ENCODE results near the gene CTSC. TPM values are rescaled to one million over a fixed set of nuclear protein-coding genes. Genes with fewer than 3 reads are reported as not detected.
A peak's percentile ranks its signal among the peaks of the same experiment; 100 is the strongest.

Gene CTSC
- total RNA-seq, 1 experiment from 2014 or later, result 269 TPM

DNA sequence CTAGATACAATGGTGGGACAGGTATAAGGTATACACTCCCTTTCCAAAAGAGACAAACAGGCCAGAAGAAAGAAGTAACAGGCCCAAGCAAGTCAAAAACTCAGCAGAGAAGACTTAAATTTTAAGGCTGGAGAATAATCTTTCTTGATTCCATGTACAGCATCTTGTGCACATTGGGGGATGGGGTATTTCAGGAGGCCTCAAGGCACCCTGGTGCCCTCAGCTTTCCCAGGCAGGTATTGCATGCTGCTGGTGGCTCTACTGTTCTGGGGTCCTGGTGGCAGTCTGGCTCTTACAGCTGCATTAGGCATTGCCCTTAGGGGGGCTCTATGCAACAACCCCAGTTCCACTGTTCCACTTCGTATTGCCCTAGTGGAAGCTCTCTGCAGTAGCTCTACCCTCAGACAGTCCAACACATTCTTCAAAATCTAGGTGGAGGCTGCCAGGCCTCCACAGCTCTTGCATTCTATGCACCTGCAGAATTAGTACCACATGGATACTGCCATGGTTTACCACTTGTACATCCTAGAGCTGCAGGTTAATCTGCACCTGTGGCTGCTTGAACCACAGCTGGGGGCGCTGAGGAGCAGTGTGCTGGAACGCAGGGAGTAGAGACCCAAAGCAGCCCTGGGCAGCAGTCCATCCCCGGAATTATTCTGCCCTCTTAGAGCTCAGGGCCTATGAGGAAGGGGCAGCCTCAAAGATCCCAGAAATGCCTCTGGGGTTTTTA, 4.2 kb upstream of the CTSC start:
- no peaks in the 10 kb centered on the region for H3K36me3 Mint-ChIP-seq
- no peak overlapping the region for H3K27ac Mint-ChIP-seq
- H3K27me3 Mint-ChIP-seq (ENCODE audit: low read depth), result no peaks in the 10 kb centered on the region
- CTCF ChIA-PET, result interaction anchor here (0.5 to 1.7 kb wide), 36 partner anchors 9 to 238 kb away, joined by 3 to 10 read pairs (median 4); no protein-coding TSS in a partner anchor
- no peak overlapping the region for H3K4me3 Mint-ChIP-seq
- H3K9me3 Mint-ChIP-seq, result no peaks in the 10 kb centered on the region
- DNase-seq (ENCODE audit: low spot score) (peak; percentile 76), ATAC-seq (peak; percentile 80)
- H3K4me1 Mint-ChIP-seq, result peaks cover 23% of the 10 kb centered on the region
- POLR2A ChIA-PET, result interaction anchor here (0.6 kb wide), 1 partner anchor 25 kb away, joined by 3 read pairs; no protein-coding TSS in a partner anchor
- no peak for TF ChIP-seq ZNF138 (CRISPR knock-in tag; conservative IDR thresholded peaks at IDR 0.05)
- TF ChIP-seq GABPB1 (CRISPR knock-in tag; IDR thresholded peaks at IDR 0.05), result no peak
- TF ChIP-seq, protein P1, sequence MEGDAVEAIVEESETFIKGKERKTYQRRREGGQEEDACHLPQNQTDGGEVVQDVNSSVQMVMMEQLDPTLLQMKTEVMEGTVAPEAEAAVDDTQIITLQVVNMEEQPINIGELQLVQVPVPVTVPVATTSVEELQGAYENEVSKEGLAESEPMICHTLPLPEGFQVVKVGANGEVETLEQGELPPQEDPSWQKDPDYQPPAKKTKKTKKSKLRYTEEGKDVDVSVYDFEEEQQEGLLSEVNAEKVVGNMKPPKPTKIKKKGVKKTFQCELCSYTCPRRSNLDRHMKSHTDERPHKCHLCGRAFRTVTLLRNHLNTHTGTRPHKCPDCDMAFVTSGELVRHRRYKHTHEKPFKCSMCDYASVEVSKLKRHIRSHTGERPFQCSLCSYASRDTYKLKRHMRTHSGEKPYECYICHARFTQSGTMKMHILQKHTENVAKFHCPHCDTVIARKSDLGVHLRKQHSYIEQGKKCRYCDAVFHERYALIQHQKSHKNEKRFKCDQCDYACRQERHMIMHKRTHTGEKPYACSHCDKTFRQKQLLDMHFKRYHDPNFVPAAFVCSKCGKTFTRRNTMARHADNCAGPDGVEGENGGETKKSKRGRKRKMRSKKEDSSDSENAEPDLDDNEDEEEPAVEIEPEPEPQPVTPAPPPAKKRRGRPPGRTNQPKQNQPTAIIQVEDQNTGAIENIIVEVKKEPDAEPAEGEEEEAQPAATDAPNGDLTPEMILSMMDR (IDR thresholded peaks at IDR 0.05), result peak; percentile 40
- TF ChIP-seq PRRX2 (CRISPR knock-in tag; IDR thresholded peaks at IDR 0.05), result no peak

DNA sequence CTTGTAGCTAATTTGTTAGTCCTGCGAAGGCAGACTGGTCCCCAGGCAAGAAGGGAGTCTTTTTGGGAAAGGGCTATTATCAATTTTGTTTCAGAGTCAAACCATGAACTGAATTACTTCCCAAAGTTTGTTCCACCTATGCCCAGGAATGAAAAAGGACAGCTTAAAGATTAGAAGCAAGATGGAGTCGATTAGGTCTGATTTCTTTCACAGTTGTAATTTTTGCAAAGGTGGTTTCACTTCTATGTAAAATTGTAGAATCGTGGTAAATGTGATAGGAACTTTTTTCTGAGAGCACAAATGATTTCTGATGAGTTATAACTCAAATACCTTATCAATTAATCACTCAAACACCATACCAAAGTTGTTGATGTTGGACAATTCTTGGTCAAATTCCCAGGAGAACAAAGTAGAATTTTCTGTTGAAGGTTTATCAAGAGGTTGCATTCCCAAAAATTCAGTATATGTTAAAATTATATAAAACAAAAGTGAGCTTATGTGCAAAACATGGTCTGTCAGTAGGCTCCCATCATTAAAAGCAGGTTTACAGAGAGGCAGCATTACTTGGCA, 2.9 kb upstream of the CTSC start:
- peaks cover 28% of the 10 kb centered on the region for H3K4me1 Mint-ChIP-seq
- TF ChIP-seq ZNF121 (CRISPR knock-in tag; IDR thresholded peaks at IDR 0.05), result no peak
- no peaks in the 10 kb centered on the region for H3K27me3 Mint-ChIP-seq (ENCODE audit: low read depth)
- ChIA-PET POLR2A (no interaction called here), CTCF (no interaction called here)
- DNase-seq (ENCODE audit: low spot score), result no peak
- no peak overlapping the region for H3K4me3 Mint-ChIP-seq
- H3K9me3 Mint-ChIP-seq, result no peaks in the 10 kb centered on the region
- peaks cover 5% of the 10 kb centered on the region for H3K36me3 Mint-ChIP-seq
- ATAC-seq, result no peak
- no peak overlapping the region for H3K27ac Mint-ChIP-seq

DNA sequence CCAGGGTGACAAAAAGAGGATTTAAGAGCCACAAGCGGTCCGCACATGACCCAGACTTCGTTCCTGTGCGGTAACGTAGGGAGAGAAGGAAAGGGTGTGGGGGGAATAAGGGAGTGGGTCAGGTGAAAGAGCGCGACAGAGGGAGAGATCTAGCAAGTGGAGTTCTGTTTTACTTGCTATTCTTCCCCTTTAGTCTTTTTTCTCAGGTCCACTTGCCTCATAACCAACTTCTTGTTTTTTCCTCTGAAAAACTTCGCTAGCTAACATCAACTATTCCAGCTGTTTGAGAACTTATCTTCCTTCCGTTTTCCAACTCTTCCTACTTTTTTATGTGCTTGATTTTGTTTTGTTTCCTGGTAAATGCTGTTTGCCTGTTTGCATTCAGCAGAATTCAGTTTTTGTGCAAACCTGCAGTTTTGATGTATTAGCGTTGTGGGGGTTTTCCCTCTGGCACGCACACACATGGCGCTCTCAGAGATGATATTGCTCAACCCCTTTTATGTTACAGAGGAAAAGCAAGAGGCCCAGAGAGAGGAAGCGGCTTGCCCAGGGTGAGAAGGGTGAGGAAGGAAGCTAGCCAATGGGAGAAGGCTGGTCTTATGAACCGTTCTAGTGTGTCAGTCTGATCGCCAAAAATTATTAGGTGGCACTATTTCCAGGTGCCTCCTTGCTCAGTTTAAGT, 592 bp upstream of the CTSC start:
- Mint-ChIP-seq H3K27me3 (ENCODE audit: low read depth) (no peaks in the 10 kb centered on the region), H3K36me3 (peaks cover 24% of the 10 kb centered on the region), H3K9me3 (no peaks in the 10 kb centered on the region), H3K4me3 (peak overlapping the region; percentile 96), H3K4me1 (peaks cover 46% of the 10 kb centered on the region), H3K27ac (peak overlapping the region; percentile 96)
- ATAC-seq, result peak; percentile 50
- ChIA-PET CTCF (interaction anchor here (0.5 to 1.3 kb wide), 6 partner anchors 30 to 986 kb away, joined by 3 to 5 read pairs (median 3); no protein-coding TSS in a partner anchor), POLR2A (interaction anchor here (0.5 to 2.2 kb wide), 7 partner anchors 9 to 163 kb away, joined by 3 to 26 read pairs (median 3); partner anchors contain the start of gene RAB38)
- TF ChIP-seq, protein P2, sequence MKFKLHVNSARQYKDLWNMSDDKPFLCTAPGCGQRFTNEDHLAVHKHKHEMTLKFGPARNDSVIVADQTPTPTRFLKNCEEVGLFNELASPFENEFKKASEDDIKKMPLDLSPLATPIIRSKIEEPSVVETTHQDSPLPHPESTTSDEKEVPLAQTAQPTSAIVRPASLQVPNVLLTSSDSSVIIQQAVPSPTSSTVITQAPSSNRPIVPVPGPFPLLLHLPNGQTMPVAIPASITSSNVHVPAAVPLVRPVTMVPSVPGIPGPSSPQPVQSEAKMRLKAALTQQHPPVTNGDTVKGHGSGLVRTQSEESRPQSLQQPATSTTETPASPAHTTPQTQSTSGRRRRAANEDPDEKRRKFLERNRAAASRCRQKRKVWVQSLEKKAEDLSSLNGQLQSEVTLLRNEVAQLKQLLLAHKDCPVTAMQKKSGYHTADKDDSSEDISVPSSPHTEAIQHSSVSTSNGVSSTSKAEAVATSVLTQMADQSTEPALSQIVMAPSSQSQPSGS (CRISPR knock-in tag; IDR thresholded peaks at IDR 0.05; ENCODE audit: borderline replicate concordance, low read depth), result no peak
- no peak for TF ChIP-seq TEAD1 (CRISPR knock-in tag; IDR thresholded peaks at IDR 0.05)
- TF ChIP-seq ZNF219 (CRISPR knock-in tag; IDR thresholded peaks at IDR 0.05; ENCODE audit: borderline replicate concordance), result no peak
- TF ChIP-seq, protein P3, sequence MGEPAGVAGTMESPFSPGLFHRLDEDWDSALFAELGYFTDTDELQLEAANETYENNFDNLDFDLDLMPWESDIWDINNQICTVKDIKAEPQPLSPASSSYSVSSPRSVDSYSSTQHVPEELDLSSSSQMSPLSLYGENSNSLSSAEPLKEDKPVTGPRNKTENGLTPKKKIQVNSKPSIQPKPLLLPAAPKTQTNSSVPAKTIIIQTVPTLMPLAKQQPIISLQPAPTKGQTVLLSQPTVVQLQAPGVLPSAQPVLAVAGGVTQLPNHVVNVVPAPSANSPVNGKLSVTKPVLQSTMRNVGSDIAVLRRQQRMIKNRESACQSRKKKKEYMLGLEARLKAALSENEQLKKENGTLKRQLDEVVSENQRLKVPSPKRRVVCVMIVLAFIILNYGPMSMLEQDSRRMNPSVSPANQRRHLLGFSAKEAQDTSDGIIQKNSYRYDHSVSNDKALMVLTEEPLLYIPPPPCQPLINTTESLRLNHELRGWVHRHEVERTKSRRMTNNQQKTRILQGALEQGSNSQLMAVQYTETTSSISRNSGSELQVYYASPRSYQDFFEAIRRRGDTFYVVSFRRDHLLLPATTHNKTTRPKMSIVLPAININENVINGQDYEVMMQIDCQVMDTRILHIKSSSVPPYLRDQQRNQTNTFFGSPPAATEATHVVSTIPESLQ (CRISPR knock-in tag; IDR thresholded peaks at IDR 0.05), result no peak
- no peak for TF ChIP-seq ELF4 (CRISPR knock-in tag; IDR thresholded peaks at IDR 0.05; ENCODE audit: low read depth)
- TF ChIP-seq HMGA2 (CRISPR knock-in tag; IDR thresholded peaks at IDR 0.05), result no peak
- no peak for TF ChIP-seq GTF2I (CRISPR knock-in tag; conservative IDR thresholded peaks at IDR 0.05)
- TF ChIP-seq, protein P4, sequence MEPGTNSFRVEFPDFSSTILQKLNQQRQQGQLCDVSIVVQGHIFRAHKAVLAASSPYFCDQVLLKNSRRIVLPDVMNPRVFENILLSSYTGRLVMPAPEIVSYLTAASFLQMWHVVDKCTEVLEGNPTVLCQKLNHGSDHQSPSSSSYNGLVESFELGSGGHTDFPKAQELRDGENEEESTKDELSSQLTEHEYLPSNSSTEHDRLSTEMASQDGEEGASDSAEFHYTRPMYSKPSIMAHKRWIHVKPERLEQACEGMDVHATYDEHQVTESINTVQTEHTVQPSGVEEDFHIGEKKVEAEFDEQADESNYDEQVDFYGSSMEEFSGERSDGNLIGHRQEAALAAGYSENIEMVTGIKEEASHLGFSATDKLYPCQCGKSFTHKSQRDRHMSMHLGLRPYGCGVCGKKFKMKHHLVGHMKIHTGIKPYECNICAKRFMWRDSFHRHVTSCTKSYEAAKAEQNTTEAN (CRISPR knock-in tag; IDR thresholded peaks at IDR 0.05), result no peak
- TF ChIP-seq, protein P1 (IDR thresholded peaks at IDR 0.05), result no peak
- TF ChIP-seq SOX15 (CRISPR knock-in tag; IDR thresholded peaks at IDR 0.05), result no peak
- no peak for DNase-seq (ENCODE audit: low spot score)
